Bronchial epithelial cell (primary cell): Measurements from ENCODE around the gene EVA1C. TPM values are rescaled to one million over a fixed set of nuclear protein-coding genes. Genes with fewer than 3 reads are reported as not detected.
A peak's percentile ranks its signal among the peaks of the same experiment; 100 is the strongest.

ENCODE experiments used
- DNase-seq: peaks from one replicate; pipeline ENCODE4 v3.0.0-alpha.2; 2010; ENCODE audit warnings: low read depth
- FAIRE-seq: peaks from 2 replicates; lab custom pipeline; 2011; peaks lifted over from hg19 to GRCh38; lab: Jason Lieb, UNC
- H3K27me3 ChIP-seq: 2 replicates; pipeline ENCODE4 v1.5.1; 2011; ENCODE audit warnings: low read length; ENCODE audit not compliant: control insufficient read depth, insufficient read depth
- H3K36me3 ChIP-seq: 2 replicates; pipeline ENCODE4 v1.5.1; 2011; ENCODE audit warnings: low read length; ENCODE audit not compliant: control insufficient read depth, insufficient read depth
- H3K4me3 ChIP-seq: 2 replicates; pipeline ENCODE4 v1.5.1; 2011; ENCODE audit warnings: mild to moderate bottlenecking, low read depth, low read length, control low read depth
- CTCF ChIP-seq: IDR thresholded peaks from 2 replicates; pipeline ENCODE4 v1.5.1; 2011; ENCODE audit warnings: mild to moderate bottlenecking, moderate library complexity, low read length, control low read depth, inconsistent platforms; ENCODE audit not compliant: insufficient read depth, severe bottlenecking
- total RNA-seq: library from RNA; depleted of rRNA; stranded (reverse); fragments of >200 nt; gene quantifications from 2 replicates; pipeline ENCODE4 v1.2.1, GENCODE V29; 2014

EVA1C gene
- total RNA-seq, 1 donor from 2014 or later = 9.0 TPM

GRCh38 chr21:32543975-32544374, 131.5 kb downstream of the EVA1C start:
- DNase-seq (no peak), FAIRE-seq (no peak)
- TF ChIP-seq CTCF = no peak
- H3K36me3 ChIP-seq = no peaks in the 10 kb centered on the region
- H3K4me3 ChIP-seq = no peak overlapping the region
- H3K27me3 ChIP-seq = no peaks in the 10 kb centered on the region

DNA sequence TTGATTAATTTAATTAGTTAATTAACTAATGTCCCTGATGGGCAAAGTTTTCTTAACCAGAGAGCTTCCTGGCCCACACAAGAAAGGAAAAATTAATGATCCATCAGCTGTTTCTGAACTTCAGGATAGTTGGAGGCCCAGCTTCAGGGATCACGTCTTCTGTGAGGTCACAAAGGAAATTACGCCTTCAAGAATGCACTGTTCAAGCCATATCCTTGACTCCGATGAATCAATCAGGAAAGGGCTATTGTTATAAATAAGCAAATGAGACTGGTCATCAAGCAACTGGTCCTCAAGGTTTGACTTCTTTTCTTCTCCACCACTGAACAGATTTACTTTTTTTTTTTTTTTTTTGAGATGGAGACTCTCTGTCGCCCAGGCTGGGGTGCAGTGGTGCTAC, 132.2 kb downstream of the EVA1C start:
- Histone ChIP-seq H3K4me3 (no peak overlapping the region), H3K27me3 (no peaks in the 10 kb centered on the region), H3K36me3 (no peaks in the 10 kb centered on the region)
- FAIRE-seq (no peak), DNase-seq (no peak)
- TF ChIP-seq CTCF = no peak

DNA sequence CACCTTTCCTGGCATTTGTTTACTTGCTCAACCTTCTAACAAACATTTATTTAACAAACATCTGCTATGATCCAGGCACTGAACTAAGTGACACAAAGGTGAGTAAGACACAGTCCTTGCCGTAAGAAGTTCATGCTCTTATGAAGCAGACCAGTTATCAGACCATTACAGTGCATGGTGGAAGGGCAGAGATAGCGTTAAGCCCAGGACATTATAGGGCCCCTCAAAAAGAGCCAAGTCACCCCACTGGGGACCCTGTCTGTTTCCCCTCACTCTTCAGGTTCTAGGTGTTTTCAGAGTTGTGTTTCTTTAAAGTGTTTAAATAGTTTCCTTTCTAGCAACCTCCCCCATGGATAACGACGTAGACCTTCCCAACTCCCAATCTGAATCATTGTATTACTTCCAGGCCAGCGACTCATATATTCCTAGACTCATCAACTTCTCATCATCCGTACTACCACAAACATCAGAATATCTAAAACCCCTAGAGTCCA, 133.5 kb downstream of the EVA1C start:
- Histone ChIP-seq H3K36me3 (no peaks in the 10 kb centered on the region), H3K4me3 (no peak overlapping the region), H3K27me3 (no peaks in the 10 kb centered on the region)
- no peak for FAIRE-seq
- TF ChIP-seq CTCF = no peak
- peak; percentile 30 for DNase-seq

GRCh38 chr21:32547018-32547417, 134.5 kb downstream of the EVA1C start:
- no peak for TF ChIP-seq CTCF
- H3K36me3 ChIP-seq = no peaks in the 10 kb centered on the region
- no peak for DNase-seq
- H3K4me3 ChIP-seq = no peak overlapping the region
- no peaks in the 10 kb centered on the region for H3K27me3 ChIP-seq
- FAIRE-seq = no peak

DNA sequence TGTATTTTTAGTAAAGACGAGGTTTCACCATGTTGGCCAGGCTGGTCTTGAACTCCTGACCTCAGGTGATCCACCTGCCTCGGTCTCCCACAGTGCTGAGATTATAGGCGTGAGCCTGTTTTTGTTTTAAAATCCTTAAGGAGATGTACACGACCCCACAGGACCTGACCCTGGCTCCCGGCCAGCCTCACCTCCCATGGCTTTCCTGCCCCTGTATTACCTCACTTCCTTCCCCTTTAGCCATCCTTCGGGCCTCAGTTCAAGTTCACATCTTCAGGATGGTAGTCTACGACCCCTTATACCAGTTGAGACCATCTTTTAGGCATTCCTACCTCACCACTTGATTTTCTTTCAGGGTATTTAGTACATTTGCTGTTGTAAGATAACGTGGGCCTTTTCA, 136.5 kb downstream of the EVA1C start:
- Histone ChIP-seq H3K36me3 (no peaks in the 10 kb centered on the region), H3K27me3 (no peaks in the 10 kb centered on the region), H3K4me3 (no peak overlapping the region)
- FAIRE-seq (no peak), DNase-seq (no peak)
- TF ChIP-seq CTCF = no peak

GRCh38 chr21:32549440-32549839, 136.9 kb downstream of the EVA1C start:
- FAIRE-seq = no peak
- no peak overlapping the region for H3K4me3 ChIP-seq
- no peaks in the 10 kb centered on the region for H3K27me3 ChIP-seq
- DNase-seq = no peak
- H3K36me3 ChIP-seq = no peaks in the 10 kb centered on the region
- TF ChIP-seq CTCF = no peak
